Epidermal melanocyte (primary cell): ENCODE measurements around the gene ARG2.

ENCODE experiments used
- DNase-seq: peaks from one replicate; pipeline ENCODE4 v3.0.0; 2011; ENCODE audit warnings: low spot score; ENCODE audit not compliant: insufficient read length

The ARG2 gene

GRCh38 chr14:67619446-67620216 lies at the start of gene ARG2:
Gene ARG2 (plus strand): TSS chr14:67619920. CDS start chr14:67619978, 58 bp downstream.
- peak; percentile 50 for DNase-seq

GRCh38 chr14:67570453-67570852 lies 49.3 kb upstream of the ARG2 start:
- no peak for DNase-seq

- DNase-seq: peak; percentile 48
Measured at GRCh38 chr14:67571275-67571990, 48.3 kb upstream of the ARG2 start.

DNA sequence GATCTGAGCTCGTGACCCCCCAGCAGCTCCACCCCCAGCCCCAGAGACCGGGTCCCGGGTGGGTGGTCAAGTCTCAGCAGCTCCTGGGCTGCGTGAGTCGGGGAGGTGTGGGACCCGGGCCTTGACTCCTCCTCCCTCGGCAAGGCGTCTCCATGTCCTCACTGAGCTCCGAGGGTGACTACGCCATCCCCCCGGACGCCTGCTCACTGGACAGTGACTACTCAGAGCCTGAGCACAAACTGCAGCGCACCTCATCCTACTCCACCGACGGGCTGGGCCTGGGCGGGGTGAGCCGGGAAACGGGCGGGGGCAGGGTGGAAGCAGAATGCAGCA lies 47.8 kb upstream of the ARG2 start:
- DNase-seq: no peak

DNA sequence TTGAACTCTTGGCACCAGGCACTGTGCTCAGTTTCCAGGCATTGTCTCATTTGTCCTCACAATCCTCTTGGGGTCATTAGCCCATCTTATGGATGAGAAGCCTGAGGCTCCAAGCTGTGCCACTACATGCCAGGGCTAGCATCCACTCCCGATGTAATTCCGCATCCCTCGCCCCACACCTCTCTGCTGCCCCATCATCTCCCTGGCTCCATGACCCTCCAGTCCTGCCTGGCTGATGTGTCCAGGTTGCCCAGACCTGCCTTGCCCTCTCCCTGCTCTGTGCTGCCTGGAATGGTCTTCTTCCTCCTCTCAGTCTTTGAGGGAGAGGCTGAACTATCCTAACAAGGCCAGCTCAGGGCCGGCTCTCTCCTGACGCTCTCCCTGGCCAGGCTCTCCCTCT lies 47.1 kb upstream of the ARG2 start:
- no peak for DNase-seq

DNA sequence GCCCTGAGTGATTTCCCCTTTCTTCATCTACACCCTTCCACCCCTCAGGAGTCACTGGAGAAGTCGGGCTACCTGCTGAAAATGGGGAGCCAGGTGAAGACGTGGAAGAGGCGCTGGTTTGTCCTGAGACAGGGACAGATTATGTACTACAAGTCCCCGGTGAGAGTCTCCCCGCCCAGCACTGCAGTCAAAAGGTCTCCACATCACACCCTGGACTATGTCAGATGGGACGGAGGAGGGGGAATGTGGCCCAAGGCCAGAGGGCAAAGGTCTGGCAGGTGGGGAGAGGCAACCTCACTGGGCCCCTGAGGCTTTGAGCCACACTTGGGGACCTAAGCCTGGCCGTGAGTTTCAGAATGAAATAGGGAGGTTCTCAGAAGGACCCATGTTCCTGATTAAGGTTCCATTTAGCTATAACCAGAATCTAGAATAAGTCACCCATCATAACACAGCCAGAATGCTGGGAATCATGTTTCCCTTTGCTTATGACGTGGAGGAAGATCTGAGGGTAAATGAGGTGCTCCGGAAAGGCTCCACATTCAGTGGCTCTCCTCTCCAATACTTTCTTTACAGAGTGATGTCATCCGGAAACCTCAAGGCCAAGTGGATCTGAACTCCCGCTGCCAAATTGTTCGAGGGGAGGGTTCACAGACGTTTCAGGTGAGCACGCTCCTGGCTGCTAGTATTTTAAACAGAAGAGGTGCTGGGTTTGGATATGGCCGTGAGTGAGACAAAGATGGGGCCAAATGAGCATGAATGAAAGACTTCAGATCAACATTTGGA lies 46.3 kb upstream of the ARG2 start:
- no peak for DNase-seq

GRCh38 chr14:67574156-67574555 lies 45.6 kb upstream of the ARG2 start:
- DNase-seq: no peak

DNA sequence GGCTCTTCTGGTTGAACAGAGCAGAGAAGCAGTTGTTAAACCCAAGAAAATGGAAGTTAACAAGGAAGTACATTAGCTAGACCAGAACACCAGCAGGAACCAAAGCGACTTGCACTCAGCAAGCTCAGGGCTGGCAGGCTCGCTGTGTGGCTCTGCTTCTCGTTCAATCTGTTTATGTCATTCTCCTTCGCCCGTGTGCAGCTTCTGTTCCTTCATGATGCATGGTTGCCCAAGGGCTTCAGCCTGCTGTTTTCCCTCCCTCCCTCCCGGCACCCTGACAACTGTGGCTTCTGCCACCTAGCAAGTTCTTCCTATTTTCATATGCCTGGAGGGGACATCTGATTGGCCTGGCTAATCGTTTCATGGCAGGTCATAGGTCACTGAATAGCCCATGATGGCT lies 44.9 kb upstream of the ARG2 start:
- no peak for DNase-seq

DNA sequence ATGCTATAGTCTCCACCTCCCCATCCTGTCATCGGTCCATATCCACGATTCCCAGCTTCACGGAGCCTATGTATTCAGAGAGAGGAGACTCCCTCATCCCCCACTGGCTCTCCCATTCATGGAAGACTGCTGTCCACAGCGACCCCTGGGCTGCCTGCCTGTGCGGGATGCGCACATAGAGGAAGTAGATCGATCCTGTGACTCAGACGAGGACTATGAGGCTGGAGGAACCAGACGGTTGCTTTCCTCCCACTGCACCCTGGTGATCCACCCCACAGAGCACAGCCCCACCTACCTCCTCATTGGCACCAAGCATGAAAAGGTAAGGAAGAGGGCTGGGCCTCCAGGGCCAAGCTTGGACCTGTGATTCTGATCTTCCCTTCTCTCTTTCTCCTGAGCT lies 44.0 kb upstream of the ARG2 start:
- no peak for DNase-seq

DNA sequence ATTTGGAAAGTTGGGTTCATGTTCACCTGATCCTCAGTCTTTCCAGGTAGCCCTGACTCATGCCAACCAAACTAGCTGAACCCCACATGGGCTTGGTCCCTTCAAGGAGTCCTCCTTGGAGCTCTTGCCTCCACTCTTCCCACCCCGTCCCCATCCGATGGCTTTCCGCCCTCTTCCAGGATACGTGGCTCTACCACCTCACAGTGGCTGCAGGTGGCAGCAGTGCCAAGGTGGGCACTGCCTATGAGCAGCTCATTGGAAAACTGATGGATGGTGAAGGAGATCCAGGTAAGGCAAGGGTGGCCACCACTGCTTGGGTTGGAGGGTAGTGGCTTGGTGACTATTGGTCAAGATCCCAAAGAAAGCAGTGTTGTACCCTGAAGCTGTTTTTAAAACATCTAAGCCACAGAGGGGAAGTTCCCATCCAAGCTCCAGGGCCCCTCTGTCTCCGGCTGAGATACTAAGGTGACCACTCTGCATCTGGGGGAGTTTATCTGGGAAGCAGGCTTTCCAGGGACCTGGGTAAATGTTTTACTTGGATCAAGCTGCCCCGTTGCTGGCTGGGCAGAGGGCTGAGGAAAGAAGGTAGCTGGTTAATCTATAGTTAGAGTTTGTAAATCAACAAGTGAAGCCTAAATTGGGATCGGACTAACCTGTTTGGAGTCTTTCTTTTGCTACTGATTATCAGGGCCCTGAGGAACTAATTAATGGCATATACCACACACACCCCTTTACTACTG lies 43.3 kb upstream of the ARG2 start:
- no peak for DNase-seq

DNA sequence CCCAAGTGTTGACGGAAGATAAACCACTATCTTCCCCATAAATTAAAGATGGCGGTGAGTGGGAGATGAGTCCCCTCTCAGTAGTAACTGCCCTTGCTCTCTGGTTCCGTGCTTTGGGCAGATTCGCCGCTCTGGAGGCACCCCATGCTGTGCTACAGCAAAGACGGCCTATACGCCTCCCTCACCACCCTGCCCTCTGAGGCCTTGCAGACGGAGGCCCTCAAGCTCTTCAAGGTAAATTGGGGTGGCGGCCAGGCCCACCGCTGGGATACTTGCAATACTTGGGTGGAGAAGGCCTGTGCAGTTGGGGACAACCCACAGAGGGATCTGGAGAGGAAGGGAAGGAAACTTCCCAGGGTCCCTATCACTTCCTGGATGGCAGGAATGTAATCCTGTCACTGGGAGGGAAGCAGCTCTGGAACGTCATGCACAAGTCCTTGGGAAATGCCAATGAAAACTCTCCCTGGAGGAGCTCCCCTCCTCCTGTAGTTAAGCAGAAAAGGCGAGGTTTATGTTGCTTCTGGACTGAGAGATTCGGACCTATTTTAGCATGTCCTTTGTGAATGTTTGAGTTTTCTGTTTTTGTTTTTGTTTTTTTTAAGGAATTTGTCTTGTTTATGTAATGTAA lies 42.4 kb upstream of the ARG2 start:
- no peak for DNase-seq

DNA sequence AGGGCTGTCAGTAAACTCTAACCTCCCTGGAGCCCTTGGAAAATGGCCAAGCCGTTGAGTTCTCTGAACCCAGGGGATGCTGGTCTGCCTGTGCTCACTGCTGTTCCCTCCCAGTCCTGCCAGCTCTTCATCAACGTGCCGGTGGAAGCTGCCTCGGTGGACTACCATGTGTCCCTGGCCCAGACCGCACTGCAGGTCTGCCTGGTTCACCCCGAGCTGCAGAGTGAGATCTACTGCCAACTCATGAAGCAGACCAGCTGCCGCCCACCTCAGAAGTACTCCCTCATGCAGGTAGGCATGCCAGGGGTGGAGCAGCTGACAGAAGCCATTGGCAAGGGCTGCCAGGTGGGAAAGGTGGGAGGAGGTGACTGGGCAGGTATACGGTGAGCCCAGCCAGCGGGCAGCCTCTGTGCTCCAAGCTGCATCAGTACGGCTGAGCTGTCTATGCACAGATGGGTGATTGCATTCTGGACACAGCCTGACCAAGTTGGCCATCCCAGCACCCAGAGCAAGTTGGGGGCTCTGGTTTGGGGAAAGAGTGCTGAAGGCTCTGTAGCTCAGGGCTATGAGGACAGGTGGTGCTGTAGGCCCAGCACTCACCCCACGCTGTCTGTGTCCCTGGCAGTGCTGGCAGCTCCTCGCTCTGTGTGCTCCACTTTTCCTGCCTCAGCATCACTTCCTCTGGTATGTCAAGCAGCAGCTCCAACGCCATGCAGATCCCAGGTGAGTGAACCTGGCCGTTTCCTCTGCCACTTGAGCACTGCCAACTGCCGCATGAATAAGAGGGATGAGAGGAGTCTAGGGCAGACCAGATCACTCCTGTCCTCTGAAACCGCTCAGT lies 41.6 kb upstream of the ARG2 start:
- no peak for DNase-seq

GRCh38 chr14:67579040-67579439 lies 40.7 kb upstream of the ARG2 start:
- DNase-seq: no peak

- no peak for DNase-seq
Measured at GRCh38 chr14:67579636-67580035, 40.1 kb upstream of the ARG2 start.

DNA sequence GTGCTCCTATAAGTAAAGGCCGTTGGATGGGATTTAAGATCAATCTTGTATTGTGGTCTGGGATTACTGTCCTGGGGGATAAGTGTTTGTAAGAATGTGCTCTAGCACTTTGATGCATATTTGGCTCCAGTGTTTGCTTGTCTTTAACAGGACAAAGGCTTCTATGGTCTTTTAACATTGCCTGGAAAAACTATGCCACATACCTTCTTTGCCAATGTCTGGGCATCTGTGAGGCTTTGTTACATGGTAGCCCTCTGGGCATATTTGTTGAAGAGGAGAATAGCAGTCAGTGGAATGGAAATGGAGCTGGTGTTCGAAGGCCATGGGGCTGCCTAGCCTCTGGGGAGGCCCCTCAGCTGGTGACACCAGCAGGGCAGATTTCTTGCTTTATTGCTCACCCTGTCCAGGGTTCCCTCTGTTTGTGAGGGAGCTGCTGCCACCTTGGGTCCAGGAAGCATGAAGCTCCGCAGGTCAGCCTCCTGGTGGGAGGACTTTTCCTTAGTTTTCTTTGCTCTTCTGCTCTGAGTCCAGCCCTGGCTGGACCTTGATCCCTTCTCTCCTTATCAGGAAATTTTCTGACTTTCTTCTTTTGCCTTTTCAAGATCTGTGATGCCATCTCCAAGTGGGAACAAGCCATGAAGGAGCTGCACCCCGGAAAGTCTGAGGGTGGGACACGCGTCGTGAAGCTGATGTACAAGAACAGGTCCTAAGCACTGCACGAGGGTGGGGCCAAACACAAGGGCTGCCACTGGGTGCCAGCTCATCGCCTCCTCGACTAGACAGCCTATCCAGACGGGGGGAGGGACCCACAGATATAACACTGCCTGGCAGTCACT lies 39.2 kb upstream of the ARG2 start:
- DNase-seq: no peak

DNA sequence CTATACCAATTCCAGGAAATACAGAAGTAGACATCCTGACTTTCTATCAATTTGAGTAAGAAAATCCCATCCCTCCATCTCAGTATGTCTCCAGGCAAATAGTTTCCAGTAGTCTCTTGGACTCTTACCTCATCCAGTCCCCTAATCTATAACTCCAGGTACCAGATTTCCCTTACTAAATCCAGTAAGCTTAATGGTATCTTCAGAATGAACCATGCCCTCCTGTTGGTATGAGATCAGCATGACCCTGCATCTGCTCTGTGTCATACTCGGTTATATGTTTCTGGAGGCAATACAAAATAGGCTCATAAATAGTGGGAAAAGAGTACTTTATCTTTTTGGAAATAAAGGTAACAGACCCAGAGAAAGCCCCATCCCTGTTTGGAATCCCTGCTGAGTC lies 38.1 kb upstream of the ARG2 start:
- DNase-seq: no peak

DNA sequence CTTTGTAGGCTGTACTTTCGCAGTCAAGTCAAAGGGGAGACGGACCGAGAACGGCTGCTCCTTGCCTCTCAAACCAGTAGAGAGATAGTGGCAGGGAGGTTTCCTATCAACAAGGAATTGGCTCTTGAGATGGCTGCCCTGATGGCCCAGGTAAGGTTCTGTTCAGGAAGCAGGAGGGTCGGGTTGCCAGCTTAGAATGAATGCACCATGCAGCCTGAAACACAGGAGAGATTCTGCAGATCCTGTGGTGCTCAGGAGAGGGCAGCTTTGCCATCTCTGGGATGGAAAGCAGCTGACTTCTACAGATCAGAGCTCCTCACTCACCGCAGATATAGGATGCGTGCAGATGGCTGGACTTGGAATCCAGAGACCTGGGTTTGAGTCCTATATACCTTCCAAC lies 37.7 kb upstream of the ARG2 start:
- no peak for DNase-seq

GRCh38 chr14:67583711-67584644 lies 35.7 kb upstream of the ARG2 start:
- peak; percentile 65 for DNase-seq
